ENCODE data around the gene VDR.

DNA sequence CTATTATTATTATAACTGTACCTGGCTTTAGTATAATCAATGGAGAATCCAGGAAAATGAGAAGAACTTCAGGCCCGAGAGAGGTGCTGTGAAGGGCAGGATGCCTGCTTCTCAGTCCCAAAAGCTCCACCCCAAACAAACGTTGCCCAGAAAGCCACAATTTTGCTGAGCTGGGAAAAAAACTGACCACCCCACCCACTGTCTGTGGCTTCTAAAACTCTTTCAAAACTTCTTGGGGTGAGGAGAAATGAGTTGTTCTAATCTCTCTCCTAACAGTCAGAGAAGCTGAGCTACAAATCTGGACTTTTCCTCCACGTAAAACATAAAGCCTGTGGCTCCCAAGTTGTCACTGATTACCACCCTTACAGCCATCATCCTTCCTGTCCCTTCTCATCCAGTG, 13.4 kb downstream of the VDR start:
- no peak for TF ChIP-seq POLR2AphosphoS5 (IDR thresholded peaks at IDR 0.05; ENCODE audit: borderline replicate concordance, low read depth, low read length)
- no peak for TF ChIP-seq FOXP2 (optimal IDR thresholded peaks at IDR 0.05; ENCODE audit: control extremely low read depth, extremely low read length, insufficient read depth)
